GM18526 (cell line): Measurements from ENCODE around the gene SLC35E1.

Source experiments
- POLR2A ChIP-seq: IDR thresholded peaks from 3 replicates; pipeline ENCODE4 v1.6.1; 2011; ENCODE audit not compliant: insufficient read length; ENCODE audit errors: extremely low read depth

Gene SLC35E1

DNA sequence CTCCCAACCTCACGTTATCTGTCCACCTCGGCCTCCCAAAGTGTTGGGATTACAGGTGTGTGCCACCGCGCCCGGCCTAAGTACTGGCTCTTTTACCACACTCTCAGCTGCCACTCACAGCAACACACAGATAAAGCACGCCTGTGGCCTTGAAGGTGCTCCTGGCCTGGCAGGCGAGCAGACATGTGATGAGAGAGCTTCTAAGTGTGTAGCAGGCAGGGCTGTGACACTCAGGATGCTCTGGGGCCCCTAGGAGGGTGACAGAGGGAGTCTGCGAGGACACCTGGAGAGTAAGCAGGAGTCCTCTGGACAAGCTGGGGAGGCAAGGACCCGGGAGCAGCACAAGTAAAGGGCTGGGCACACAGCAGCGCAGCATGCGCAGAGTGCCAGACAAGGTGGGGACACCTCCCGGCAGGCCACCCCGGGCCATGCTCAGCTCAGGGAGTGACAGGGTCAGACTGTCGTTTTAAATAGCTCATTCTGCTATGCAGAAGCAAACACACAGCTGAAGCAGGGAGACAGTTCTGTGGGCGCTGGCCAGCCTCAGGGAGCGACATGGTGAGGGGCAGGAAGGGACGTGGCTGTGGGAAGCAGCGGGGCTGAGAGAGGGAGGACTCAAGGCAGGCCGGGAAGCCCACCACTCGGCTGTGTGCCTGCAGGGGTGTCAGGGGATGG, 29.3 kb upstream of the SLC35E1 start:
- TF ChIP-seq POLR2A: no peak

DNA sequence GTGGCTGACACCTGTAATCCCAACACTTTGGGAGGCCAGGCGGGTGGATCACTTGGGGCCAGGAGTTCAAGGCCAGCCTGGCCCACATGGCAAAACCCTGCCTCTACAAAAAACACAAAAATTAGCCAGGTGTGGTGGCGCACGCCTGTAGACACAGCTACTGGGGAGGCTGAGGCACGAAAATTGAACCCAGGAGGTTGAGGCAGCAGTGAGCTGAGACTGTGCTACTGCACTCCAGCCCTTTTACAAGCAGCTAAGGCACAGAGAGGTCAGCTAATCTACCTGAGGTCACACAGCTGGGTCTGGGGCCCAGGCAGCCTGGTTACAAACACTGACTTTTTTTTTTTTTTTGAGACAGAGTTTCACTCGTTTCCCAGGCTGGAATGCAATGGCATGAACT, 28.6 kb upstream of the SLC35E1 start:
- TF ChIP-seq POLR2A: no peak

DNA sequence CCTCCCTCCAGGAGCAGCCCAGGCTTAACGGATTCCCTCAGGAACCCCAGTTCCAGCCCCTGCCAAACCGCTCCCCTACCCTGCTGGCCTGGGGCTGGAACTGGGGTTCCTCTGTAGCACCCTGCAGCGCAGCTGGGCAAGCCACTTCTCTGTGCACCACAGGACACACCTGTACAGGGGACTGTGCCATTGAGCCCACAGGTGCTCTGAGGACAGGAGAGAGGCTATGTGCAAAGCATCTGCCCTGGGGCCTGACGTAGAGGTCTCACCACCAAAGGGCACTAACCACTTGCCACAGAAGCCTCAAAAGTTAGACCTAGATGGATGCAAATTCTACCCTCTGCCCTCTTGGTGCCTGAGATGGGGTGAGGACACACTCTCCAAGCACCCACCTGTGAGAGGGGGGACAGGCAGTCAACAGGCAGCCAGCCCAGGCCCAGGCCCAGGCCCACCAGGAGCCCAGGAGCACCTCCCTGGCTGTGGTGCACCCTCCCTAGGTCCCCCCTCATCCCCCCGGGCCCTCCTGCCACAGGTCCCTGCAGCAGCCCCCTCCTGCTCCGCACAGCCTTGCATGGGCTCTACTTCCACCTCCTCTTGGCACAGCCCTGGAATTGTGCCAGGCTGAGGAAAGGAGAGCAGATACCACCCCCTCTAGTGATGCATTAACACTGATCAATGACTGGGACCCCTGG, 27.6 kb upstream of the SLC35E1 start:
- no peak for TF ChIP-seq POLR2A

DNA sequence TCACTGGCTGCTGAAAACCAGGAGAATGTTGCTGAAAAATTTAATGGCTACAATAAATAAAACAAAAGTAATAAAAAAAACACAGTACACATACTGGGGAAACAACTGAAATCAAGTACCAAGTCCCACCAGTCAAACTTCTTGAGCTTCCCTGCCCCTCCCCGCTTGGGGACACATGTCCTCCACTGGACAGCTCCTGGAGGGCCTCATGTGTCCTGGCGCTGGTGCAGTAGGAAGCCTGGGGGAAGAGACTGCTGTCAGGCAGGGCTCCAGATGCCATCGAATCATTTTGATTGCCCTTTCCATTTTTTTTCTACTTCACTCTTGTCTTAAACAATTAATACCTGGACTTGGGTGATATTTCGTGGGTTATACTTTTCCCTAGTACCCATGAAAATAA, 26.6 kb upstream of the SLC35E1 start:
- TF ChIP-seq POLR2A: no peak

DNA sequence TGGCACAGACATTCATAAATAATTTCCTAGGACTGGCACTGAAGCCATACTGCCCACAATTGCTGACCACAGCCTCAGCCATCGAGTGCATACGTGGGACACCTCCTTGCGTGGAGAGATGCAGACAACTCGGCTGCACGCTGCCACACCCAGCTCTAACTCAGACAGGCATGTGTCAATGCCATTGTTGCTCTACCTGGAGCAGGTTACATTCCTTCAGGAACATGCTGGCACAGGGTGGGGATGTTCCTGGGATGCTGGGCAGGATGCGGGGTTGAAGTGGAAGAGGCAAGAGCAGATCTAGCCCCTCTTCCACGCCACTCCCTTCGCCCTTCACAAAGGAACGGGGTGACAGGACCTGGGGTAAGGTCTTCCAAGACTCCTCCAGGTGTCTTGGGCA, 24.2 kb upstream of the SLC35E1 start:
- no peak for TF ChIP-seq POLR2A

DNA sequence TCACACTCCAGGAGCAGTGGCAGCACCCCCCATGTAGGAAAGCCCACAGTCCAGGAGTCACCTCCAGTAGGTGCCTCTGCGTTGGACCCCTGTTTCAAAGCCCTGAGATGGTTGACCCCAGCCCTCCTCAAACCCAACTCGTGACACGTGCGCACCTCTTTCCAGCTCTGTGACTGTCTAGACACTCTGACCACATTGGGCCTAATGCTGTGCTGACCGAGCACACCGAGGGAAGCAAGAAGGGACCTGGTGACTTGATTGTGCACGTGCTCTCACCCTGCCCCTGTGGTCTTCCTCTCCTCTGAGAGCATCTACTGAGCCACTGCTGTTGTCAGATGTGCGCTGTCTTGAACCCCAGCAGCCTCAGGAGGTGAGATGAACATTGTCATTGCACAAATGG, 22.9 kb upstream of the SLC35E1 start:
- no peak for TF ChIP-seq POLR2A

DNA sequence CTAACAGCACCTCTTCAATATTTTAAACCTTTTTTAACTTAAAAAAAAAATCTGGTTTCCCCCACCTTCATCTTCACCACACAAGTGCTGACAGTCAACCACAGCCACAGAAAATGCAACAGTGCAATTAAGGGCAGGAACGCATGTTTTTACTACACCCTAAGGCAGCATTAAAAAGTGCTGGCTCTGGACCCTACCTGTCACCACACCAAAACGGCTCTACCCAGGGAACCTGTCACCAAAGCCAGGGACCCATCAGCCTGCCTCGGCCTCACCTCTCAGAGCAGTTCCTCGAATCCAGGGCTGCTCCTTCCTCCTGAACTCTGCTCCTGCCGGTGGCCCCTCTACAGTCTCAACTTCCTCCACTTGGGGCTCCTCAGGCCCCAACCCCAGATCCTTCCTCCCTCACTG, 22.5 kb upstream of the SLC35E1 start:
- no peak for TF ChIP-seq POLR2A

DNA sequence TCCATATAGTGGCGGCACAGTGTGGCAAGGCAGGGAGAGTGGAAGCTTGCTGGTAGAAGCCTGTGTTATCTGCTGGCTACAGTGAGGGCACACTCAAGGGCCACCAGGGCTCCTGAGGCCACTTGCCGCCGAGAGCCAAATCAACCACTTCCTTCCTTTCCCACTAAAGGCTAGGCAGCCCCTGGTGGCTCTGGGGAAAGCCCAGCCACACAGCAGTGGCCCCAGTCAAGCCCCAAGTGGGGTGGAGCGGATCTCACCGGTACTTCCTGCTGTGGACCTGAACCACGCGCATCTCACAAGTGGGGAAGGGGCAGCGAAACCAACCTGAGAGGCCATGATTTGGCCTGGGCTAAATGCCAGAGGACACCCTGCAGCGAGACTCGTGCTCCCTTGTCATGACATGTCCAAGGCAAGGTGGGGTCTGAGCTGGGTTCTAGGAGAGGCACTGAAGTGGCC, 21.9 kb upstream of the SLC35E1 start:
- no peak for TF ChIP-seq POLR2A

DNA sequence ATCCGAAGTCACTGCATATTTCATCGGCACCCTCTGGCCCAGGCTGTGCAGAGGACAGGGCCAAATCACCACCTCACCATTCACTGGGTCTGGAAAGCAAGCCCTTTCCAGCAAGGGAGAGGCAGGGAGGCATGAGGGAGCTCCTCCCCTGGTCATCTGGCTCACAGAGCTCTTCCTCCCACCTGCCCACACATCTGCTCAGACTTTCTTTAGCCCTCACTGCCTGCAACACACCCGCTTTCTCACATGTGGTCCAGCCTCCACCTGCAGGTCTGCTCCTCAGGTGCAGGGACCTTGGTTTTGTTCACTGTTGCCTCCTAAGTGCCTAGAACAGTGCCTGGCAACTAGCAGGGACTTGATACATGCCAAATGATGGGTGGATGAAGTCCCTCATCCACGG, 21.0 kb upstream of the SLC35E1 start:
- TF ChIP-seq POLR2A: no peak

DNA sequence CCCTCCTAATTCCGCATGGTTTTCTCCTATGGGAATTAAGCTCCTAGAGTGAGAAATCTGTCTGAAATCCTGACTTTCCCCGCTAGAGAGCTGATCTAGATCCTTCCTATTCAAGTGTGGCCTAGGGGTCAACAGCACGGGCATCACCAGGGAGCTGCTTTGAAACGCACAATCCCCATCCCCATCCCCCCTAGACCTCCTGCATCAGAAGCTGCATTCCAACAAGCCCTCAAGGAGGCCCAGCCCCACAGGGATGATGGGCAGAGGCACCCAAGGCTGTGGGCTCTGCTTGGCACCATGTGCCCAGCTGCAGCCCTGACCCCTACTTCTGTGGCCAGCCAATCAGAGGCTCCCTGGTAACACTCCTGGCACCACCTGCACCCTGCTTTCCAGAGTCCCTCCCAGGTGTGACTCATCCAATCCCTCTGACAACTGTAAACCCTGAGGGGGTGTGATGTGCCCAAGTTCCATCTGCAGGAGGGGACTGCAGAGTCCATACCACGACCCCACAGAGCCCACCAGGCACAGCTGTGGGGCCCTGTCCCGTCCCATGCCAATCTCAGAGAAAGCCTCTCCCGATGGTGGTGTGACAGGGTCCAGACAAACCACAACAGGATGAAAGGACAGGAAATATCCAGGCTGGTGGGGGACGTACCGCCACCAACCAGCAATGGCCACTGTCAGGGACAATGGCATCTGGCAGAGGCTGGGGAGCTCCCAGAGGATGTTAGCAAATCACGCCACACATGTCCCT, 19.8 kb upstream of the SLC35E1 start:
- no peak for TF ChIP-seq POLR2A

DNA sequence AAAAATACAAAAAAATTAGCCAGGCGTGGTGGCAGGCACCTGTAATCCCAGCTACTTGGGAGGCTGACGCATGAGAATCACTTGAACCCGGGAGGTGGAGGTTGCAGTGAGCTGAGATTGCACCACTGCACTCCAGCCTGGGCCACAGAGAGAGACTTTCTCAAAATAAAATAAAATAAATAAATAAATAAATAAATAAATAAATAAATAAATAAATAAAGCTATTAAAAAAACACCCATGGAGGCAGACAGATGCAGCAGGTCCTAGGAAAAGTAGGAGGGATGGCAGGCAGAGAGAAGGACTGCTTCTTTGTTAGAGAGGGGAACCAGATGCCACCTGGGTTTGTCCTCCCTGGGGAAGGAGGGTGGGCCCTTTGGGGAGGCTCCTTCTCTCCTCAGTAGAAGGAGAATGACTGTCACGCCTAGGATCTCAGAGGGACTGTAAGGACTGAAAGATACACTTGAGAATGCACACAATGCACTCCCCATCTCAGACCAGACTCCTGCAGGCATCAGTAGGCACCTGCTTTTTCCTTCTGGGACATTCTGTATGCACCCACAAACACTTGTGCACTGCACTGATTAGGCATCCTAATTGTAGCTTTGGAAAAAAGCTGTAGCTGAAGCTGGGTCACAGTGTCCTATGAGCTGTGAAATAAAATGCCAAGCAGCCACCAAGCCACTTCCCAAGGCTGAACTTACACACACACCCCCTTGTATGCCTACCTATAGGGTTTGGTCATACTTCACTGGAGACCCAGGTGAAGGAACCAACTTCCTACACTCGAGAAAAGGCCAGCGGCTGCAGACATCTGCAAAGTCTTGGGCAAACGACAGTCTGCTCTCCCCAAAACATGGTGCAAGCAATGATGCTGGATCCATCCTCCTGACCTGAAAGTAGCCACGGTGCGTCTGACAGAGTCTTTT, 18.9 kb upstream of the SLC35E1 start:
- no peak for TF ChIP-seq POLR2A

DNA sequence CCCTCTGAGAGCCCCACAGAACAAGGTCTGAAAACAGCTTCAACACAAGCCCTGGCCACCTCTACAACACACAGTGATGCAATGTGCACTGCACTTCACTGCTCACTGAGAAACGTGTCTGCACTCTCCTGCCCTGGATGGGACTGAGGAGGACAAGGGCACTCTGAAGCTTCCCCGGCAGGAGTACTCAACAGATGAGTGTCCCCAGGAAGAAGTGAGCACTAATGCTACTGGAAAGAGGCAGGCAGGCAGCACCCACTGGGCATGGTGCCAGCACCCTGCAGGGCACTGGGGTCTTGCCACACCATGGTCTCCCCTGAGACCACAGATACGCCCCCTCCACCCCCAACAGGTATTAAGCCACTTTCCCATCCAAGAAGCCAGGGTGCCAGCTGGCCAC, 17.7 kb upstream of the SLC35E1 start:
- TF ChIP-seq POLR2A: no peak

DNA sequence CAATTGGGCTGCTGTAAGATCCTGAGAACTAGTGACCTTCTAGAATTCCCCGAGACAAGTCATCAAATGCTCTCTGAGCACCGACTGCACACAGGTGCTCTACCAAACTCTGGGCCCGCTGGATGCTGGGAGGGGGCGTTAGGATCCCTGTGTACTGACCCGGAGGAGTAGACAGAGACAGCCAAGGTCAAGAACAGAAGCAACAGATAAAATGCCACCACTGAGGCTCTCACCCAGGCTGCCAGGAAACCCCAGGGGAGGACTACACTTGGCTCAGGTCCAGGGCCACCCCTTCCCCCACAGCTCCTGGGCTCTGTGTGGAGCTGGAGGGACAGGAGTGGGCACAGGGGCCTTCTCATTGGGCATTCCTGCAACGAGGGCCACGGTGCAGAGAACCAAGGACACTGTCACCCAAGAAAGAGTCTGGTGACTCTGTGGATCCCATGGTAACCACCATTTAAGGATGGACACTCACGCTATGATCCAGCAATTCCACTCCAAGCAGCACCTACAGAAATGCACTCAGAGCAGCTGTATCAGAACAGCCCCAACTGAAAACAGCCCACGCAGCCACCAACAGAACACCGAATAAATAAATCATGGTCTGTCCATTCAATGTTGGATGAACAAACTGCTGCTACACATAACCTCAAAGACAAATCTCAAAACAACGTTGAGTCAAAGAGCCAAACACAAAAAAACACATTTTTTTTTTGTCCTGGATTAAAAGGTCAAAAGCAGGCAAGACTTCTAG, 16.8 kb upstream of the SLC35E1 start:
- TF ChIP-seq POLR2A: no peak

DNA sequence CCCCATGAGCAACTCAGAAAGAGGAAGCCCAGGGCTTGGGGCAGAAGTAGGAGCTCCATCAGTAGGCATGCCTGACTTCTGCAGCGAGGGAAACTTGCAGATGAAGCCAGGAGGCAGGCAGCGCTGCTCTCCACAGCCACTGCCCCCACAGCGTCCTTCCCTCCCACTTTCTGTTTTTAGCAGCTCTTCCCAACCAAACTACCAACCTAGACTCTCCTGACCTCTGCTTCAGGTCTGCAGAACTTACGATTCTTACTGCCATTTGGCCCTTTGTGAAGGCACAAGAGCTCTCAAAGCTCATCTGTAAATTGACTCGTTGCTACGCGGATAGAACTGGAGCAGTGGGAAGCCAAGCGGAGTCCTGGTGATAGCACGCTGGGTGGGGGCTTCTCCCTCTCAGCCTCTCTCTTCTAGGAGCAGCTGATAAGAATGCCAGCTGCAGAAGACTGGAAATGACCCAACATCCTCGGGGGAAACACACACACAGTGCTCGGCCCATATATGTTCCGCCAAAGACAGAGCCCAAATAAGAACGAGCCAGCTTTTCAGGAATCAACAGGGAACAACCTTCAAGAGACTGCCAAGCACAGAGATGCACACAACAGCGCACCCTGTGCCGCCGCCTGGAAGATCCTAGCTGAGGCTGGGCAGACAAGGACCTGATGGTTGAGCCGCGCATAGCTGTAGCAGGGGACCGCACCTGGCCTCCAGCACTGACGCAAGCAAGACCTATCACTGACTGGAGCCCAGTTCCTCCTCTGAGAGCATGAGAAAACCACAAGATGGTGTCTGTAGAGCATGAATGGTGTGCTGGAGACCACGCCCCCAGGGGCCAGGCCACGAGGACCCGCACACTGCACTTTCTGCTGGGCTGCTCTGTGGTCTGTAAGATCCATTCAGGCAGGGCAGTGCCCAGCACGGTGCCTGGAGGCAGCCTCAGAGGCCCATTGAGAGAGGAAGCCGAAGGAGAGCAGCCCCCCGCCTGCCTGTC, 15.9 kb upstream of the SLC35E1 start:
- peak; percentile 69 for TF ChIP-seq POLR2A
